ENCODE data around the gene CYP26C1. TPM values are rescaled to one million over a fixed set of nuclear protein-coding genes. Genes with fewer than 3 reads are reported as not detected.

Gene CYP26C1
- total and polyA plus RNA-seq, 2 experiments from 2014 or later = not detected

DNA sequence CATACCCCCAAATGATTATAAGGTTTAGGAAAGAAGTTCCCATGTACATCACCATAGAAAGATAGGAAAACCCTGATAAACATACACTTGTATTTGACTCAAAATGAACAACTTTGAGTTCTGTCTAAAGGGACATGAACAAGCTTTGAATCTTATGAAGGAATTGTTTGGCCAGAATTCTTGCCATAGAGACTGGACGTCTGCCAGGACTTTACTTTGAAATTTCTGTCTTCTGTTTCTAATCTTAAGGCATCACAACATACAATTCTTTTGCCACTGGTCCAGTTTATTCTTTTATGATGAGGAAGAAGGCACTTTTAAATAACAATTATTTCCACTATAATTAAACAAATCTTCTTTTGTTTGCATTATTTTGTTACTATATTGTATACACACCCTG is 26.2 kb upstream of the CYP26C1 start:
- peaks cover 24% of the 10 kb centered on the region for H3K4me1 ChIP-seq (ENCODE audit: insufficient read depth)
- H3K9me3 ChIP-seq (ENCODE audit: low read depth) = no peaks in the 10 kb centered on the region
- no peak for DNase-seq
- 8 to 12% methylated on average over 1 of the region's 1 CpG for WGBS, 2 experiments (ENCODE audit: low coverage in 1 of 2, low lambda C conversion rate in 2 of 2, missing lambda C conversion rate in 2 of 2)
- no peaks in the 10 kb centered on the region for H3K79me2 ChIP-seq (ENCODE audit: insufficient read depth)
- no peak overlapping the region for H3K9ac ChIP-seq
- no peaks in the 10 kb centered on the region for H4K20me1 ChIP-seq (ENCODE audit: insufficient read depth)
- TF ChIP-seq EZH2phosphoT487 (IDR thresholded peaks at IDR 0.05; ENCODE audit: insufficient read depth, low read depth) (no peak), EZH2 (IDR thresholded peaks at IDR 0.05; ENCODE audit: insufficient read depth, poor library complexity, severe bottlenecking) (no peak)
- H3K27me3 ChIP-seq (replicated peaks; ENCODE audit: insufficient read depth) = no peaks in the 10 kb centered on the region
- no peak overlapping the region for H3K4me3 ChIP-seq
- peaks cover 15% of the 10 kb centered on the region for H3F3A ChIP-seq (ENCODE audit: insufficient read depth)
- in situ Hi-C loops (cut with MboI) = no loop called here
- H3K4me2 ChIP-seq (ENCODE audit: unreplicated experiment) = no peak overlapping the region
- no peak overlapping the region for H3K27ac ChIP-seq
- H3K9me2 ChIP-seq (ENCODE audit: insufficient read depth) = no peaks in the 10 kb centered on the region
- H3K36me3 ChIP-seq (ENCODE audit: low read depth) = no peaks in the 10 kb centered on the region
- no peak overlapping the region for H2AFZ ChIP-seq

DNA sequence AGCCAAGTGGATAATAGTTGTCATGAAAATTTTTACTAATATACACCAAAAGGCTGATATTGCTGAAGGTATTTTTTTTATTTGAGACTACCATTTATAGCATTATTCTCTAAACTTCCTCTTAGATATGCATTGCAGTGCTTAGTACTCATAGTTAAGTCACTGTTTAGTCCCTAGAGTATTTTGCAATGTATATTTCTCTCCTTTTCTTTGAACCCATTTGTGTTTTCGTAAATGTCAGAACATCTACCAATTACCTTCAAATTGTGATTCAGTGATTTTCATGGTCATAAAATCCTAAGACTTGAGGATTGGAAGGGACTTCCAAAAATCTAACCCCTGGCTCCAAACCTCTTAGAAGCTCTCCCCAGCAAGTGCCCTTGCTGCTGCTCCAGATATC is 21.5 kb upstream of the CYP26C1 start:
- Histone ChIP-seq H3K9ac (no peak overlapping the region), H3K27ac (no peak overlapping the region), H3K9me2 (ENCODE audit: insufficient read depth) (no peaks in the 10 kb centered on the region), H3K27me3 (replicated peaks; ENCODE audit: insufficient read depth) (no peaks in the 10 kb centered on the region), H2AFZ (peak overlapping the region; percentile 45; the same call in 1 of the 2 replicates), H3K4me2 (ENCODE audit: unreplicated experiment) (no peak overlapping the region), H3K9me3 (ENCODE audit: low read depth) (no peaks in the 10 kb centered on the region), H3K4me3 (no peak overlapping the region), H3K4me1 (ENCODE audit: insufficient read depth) (peaks cover 8% of the 10 kb centered on the region), H3K79me2 (ENCODE audit: insufficient read depth) (no peaks in the 10 kb centered on the region), H3F3A (ENCODE audit: insufficient read depth) (peaks cover 6% of the 10 kb centered on the region), H3K36me3 (ENCODE audit: low read depth) (no peaks in the 10 kb centered on the region), H4K20me1 (ENCODE audit: insufficient read depth) (no peaks in the 10 kb centered on the region)
- peak; percentile 37 for DNase-seq
- in situ Hi-C loops (cut with MboI) = no loop called here
- 52 to 85% methylated on average over 1 of the region's 1 CpG for WGBS, 2 experiments (ENCODE audit: low coverage in 1 of 2, low lambda C conversion rate in 2 of 2, missing lambda C conversion rate in 2 of 2)
- TF ChIP-seq EZH2 (IDR thresholded peaks at IDR 0.05; ENCODE audit: insufficient read depth, poor library complexity, severe bottlenecking) (no peak), EZH2phosphoT487 (IDR thresholded peaks at IDR 0.05; ENCODE audit: insufficient read depth, low read depth) (no peak)

DNA sequence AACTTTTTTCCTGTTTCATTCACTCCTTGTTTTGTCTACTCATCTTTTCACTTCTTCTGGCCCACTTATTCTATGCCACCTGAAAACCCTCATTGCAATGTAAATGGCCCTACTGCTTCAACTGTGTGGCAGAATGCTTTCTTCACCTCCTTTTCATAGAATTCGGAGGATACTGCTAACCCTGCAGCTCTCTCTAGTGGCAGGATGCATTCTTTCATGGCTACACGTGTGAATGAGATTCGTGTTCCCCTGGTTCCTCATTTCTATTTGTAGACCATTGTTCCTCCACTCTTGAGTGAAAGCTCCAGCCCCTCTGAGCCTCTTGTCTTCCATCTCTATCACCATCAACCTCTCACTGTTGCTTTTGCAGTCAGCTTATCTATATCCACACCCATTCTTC is 20.9 kb upstream of the CYP26C1 start:
- Histone ChIP-seq H3K79me2 (ENCODE audit: insufficient read depth) (no peaks in the 10 kb centered on the region), H3F3A (ENCODE audit: insufficient read depth) (peaks cover 6% of the 10 kb centered on the region), H2AFZ (peak overlapping the region; percentile 45; the same call in 1 of the 2 replicates), H3K4me2 (ENCODE audit: unreplicated experiment) (no peak overlapping the region), H3K27ac (no peak overlapping the region), H3K4me1 (ENCODE audit: insufficient read depth) (peaks cover 8% of the 10 kb centered on the region), H3K9me3 (ENCODE audit: low read depth) (no peaks in the 10 kb centered on the region), H3K4me3 (no peak overlapping the region), H3K9me2 (ENCODE audit: insufficient read depth) (no peaks in the 10 kb centered on the region), H3K9ac (no peak overlapping the region), H4K20me1 (ENCODE audit: insufficient read depth) (no peaks in the 10 kb centered on the region), H3K36me3 (ENCODE audit: low read depth) (no peaks in the 10 kb centered on the region), H3K27me3 (replicated peaks; ENCODE audit: insufficient read depth) (no peaks in the 10 kb centered on the region)
- 23 to 27% methylated on average over 3 of the region's 3 CpGs for WGBS, 2 experiments (ENCODE audit: low coverage in 1 of 2, low lambda C conversion rate in 2 of 2, missing lambda C conversion rate in 2 of 2)
- in situ Hi-C loops (cut with MboI) = no loop called here
- DNase-seq = peak; percentile 70
- TF ChIP-seq EZH2phosphoT487 (IDR thresholded peaks at IDR 0.05; ENCODE audit: insufficient read depth, low read depth) (no peak), EZH2 (IDR thresholded peaks at IDR 0.05; ENCODE audit: insufficient read depth, poor library complexity, severe bottlenecking) (no peak)

DNA sequence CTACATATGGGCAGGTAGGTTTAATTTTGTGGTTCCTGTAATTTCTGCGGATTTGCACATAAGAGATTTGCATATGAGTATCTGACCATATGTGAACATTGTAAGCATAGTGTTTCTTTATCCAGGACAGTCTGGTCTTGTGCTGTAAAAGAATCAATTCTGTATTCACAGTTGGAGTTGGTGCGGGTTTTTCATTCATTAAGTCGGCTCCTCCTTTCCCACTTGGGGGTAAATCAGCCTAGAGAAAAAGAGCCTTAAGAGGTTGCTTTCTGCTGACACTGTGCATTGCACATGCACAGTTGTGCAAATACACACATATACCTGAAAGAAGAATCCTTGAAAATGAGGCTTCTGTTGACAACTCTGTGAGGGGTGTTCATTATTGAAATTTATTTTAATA is 6.1 kb upstream of the CYP26C1 start:
- H4K20me1 ChIP-seq (ENCODE audit: insufficient read depth) = no peaks in the 10 kb centered on the region

DNA sequence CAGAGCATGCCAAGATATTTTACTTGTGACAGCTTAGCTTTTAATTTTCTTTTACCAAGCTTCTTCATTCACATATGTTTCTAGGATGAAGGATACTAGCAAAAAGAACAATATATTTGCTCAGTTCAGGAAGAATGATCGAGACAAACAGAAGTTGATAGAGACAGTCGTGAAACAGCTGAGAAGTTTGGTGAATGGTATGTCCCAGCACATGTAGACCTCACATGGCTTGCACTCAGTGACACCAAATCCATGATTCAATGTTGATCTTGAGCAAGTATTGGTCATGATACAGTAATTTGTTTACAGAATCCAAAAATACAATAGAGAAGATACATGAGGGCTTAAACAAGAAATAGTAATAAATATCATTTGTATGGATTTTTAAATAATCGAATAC is 2.5 kb upstream of the CYP26C1 start:
- H3K4me2 ChIP-seq (ENCODE audit: unreplicated experiment) = no peak overlapping the region
- H3K27ac ChIP-seq = no peak overlapping the region
- no peaks in the 10 kb centered on the region for H3K79me2 ChIP-seq (ENCODE audit: insufficient read depth)
- H2AFZ ChIP-seq = no peak overlapping the region
- H3F3A ChIP-seq (ENCODE audit: insufficient read depth) = no peaks in the 10 kb centered on the region
- no peaks in the 10 kb centered on the region for H3K36me3 ChIP-seq (ENCODE audit: low read depth)
- no peaks in the 10 kb centered on the region for H4K20me1 ChIP-seq (ENCODE audit: insufficient read depth)
- DNase-seq = no peak
- H3K9ac ChIP-seq = no peak overlapping the region
- no peaks in the 10 kb centered on the region for H3K9me2 ChIP-seq (ENCODE audit: insufficient read depth)
- no peak overlapping the region for H3K4me3 ChIP-seq
- peaks cover 40% of the 10 kb centered on the region for H3K27me3 ChIP-seq (replicated peaks; ENCODE audit: insufficient read depth)
- no peaks in the 10 kb centered on the region for H3K4me1 ChIP-seq (ENCODE audit: insufficient read depth)
- no peak for TF ChIP-seq EZH2phosphoT487 (IDR thresholded peaks at IDR 0.05; ENCODE audit: insufficient read depth, low read depth)
- no peak for TF ChIP-seq EZH2 (IDR thresholded peaks at IDR 0.05; ENCODE audit: insufficient read depth, poor library complexity, severe bottlenecking)
- 77 to 85% methylated on average over 3 of the region's 3 CpGs for WGBS, 2 experiments (ENCODE audit: low coverage in 1 of 2, low lambda C conversion rate in 2 of 2, missing lambda C conversion rate in 2 of 2)
- H3K9me3 ChIP-seq (ENCODE audit: low read depth) = no peaks in the 10 kb centered on the region
- in situ Hi-C loops (cut with MboI) = no loop called here

More for the DNA sequence above, 6.1 kb upstream of the CYP26C1 start:
- Histone ChIP-seq H3K4me2 (ENCODE audit: unreplicated experiment) (no peak overlapping the region), H3K27ac (no peak overlapping the region), H3K27me3 (replicated peaks; ENCODE audit: insufficient read depth) (peaks cover 8% of the 10 kb centered on the region), H2AFZ (no peak overlapping the region), H3K36me3 (ENCODE audit: low read depth) (no peaks in the 10 kb centered on the region), H3F3A (ENCODE audit: insufficient read depth) (no peaks in the 10 kb centered on the region), H3K9me3 (ENCODE audit: low read depth) (no peaks in the 10 kb centered on the region), H3K79me2 (ENCODE audit: insufficient read depth) (no peaks in the 10 kb centered on the region), H3K4me3 (no peak overlapping the region), H3K9me2 (ENCODE audit: insufficient read depth) (no peaks in the 10 kb centered on the region), H3K9ac (no peak overlapping the region), H3K4me1 (ENCODE audit: insufficient read depth) (no peaks in the 10 kb centered on the region)
- in situ Hi-C loops (cut with MboI) = no loop called here
- WGBS, 2 experiments (ENCODE audit: low coverage in 1 of 2, low lambda C conversion rate in 2 of 2, missing lambda C conversion rate in 2 of 2) = 84 to 88% methylated on average over 3 of the region's 3 CpGs
- no peak for DNase-seq
- TF ChIP-seq EZH2 (IDR thresholded peaks at IDR 0.05; ENCODE audit: insufficient read depth, poor library complexity, severe bottlenecking) = no peak
- no peak for TF ChIP-seq EZH2phosphoT487 (IDR thresholded peaks at IDR 0.05; ENCODE audit: insufficient read depth, low read depth)
